HepG2 (cell line): ENCODE results near the gene TTC39C. TPM values are rescaled to one million over a fixed set of nuclear protein-coding genes. Genes with fewer than 3 reads are reported as not detected.

Experiments used
- ATAC-seq: fragments of 200-7000 bp; cut with Tn5 transposase; 3 replicates; pipeline ENCODE4 v1.9.1; 2020; ENCODE audit warnings: mild to moderate bottlenecking, moderate library complexity
- BruUV-seq: library from RNA; stranded (reverse); fragments of 400-500 nt; replicated peaks from 2 replicates; lab custom pipeline; 2021; lab: Mats Ljungman, UMichigan
- CTCF ChIA-PET: fragments of 300-600 bp; formaldehyde crosslinking; extraction: SDS; loops from one replicate; lab custom pipeline; 2021; ENCODE audit warnings: low total read pairs, inconsistent platforms, low intra/inter-chr PET ratio; lab: Yijun Ruan, JAX
- POLR2A ChIA-PET: fragments of 350-600 bp; sonication (Branson Sonifier 250); formaldehyde crosslinking; loops from one replicate; lab custom pipeline; 2020; ENCODE audit warnings: antibody characterized with exemption, inconsistent platforms; lab: Yijun Ruan, JAX
- DNase-seq: peaks from one replicate; pipeline ENCODE4 v3.0.0-alpha.2; 2015; ENCODE audit warnings: low spot score
- FAIRE-seq: peaks from 3 replicates; lab custom pipeline; 2011; peaks lifted over from hg19 to GRCh38; lab: Jason Lieb, UNC
- H2AFZ ChIP-seq: one replicate; pipeline ENCODE4 v1.6.1; 2011; ENCODE audit warnings: low read length, inconsistent platforms
- H3K27ac ChIP-seq: fragments of 300-600 bp; 3 replicates; pipeline ENCODE4 v1.8.0; 2011; ENCODE audit warnings: mixed run types, mild to moderate bottlenecking, mixed read lengths, low read length, inconsistent platforms; ENCODE audit not compliant: insufficient read depth; ENCODE audit errors: extremely low read length
- H3K27me3 ChIP-seq, 2 experiments: fragments of 200-600 bp in 1 of 2; 2 replicates in 1 of 2; 3 replicates in 1 of 2; pipeline versions ENCODE4 v1.6.0 to v1.8.0; 2011; ENCODE audit warnings: low read length in 2 of 2, mild to moderate bottlenecking in 2 of 2, moderate library complexity in 2 of 2, inconsistent platforms in 1 of 2; ENCODE audit not compliant: insufficient read depth in 2 of 2, control insufficient read depth in 1 of 2
- H3K36me3 ChIP-seq, 2 experiments: fragments of 200-600 bp in 1 of 2; replicated peaks in 1 of 2; 2 replicates in 1 of 2; 3 replicates in 1 of 2; pipeline versions ENCODE4 v1.5.1 to v1.8.0; 2011; ENCODE audit warnings: low read length in 2 of 2, inconsistent platforms in 1 of 2; ENCODE audit not compliant: insufficient read depth in 2 of 2, control insufficient read depth in 1 of 2
- H3K4me1 ChIP-seq: 2 replicates; pipeline ENCODE4 v1.5.1; 2012; ENCODE audit warnings: low read length, inconsistent platforms; ENCODE audit not compliant: insufficient read depth
- H3K4me2 ChIP-seq: 2 replicates; pipeline ENCODE4 v1.6.0; 2011; ENCODE audit warnings: low read depth, low read length, inconsistent platforms
- H3K4me3 ChIP-seq, 3 experiments: fragments of 200-600 bp in 1 of 3; sonication (generic), shearing (Covaris generic) in 1 of 3; replicated peaks in 1 of 3; 2 replicates each; pipeline ENCODE4 v1.5.1; 2011 to 2016; ENCODE audit warnings: low read length in 3 of 3, inconsistent platforms in 2 of 3, low read depth in 2 of 3, mild to moderate bottlenecking in 2 of 3, control low read depth in 1 of 3, mixed read lengths in 1 of 3; ENCODE audit not compliant: insufficient read depth in 1 of 3
- H3K79me2 ChIP-seq: one replicate; pipeline ENCODE4 v1.6.1; 2011; ENCODE audit warnings: low read length, inconsistent platforms; ENCODE audit not compliant: insufficient read depth
- H3K9ac ChIP-seq: 2 replicates; pipeline ENCODE4 v1.6.0; 2011; ENCODE audit warnings: mild to moderate bottlenecking, low read depth, low read length, inconsistent platforms; ENCODE audit not compliant: insufficient read depth
- H3K9me3 ChIP-seq: 2 replicates; pipeline ENCODE4 v1.5.1; 2012; ENCODE audit warnings: mild to moderate bottlenecking, low read length
- H4K20me1 ChIP-seq: 2 replicates; pipeline ENCODE4 v1.6.0; 2011; ENCODE audit warnings: inconsistent platforms, mild to moderate bottlenecking, low read length, moderate library complexity; ENCODE audit not compliant: insufficient read depth
- CBFB ChIP-seq: sonication (generic); formaldehyde crosslinking; IDR thresholded peaks from 2 replicates; pipeline ENCODE4 v1.4.0; 2020; ENCODE audit warnings: missing genetic modification reagents
- NFIB ChIP-seq: sonication (generic); formaldehyde crosslinking; IDR thresholded peaks from 2 replicates; pipeline ENCODE4 v1.9.0; 2021; ENCODE audit warnings: missing genetic modification reagents, mild to moderate bottlenecking, borderline replicate concordance
- RFXANK ChIP-seq: IDR thresholded peaks from 2 replicates; pipeline ENCODE4 v1.6.1; 2016
- RORA ChIP-seq: sonication (generic); formaldehyde crosslinking; IDR thresholded peaks from 2 replicates; pipeline ENCODE4 v1.5.0; 2020; ENCODE audit warnings: mild to moderate bottlenecking, missing genetic modification reagents, moderate library complexity
- SP1 ChIP-seq, 2 experiments: fragments of 450-650 bp in 1 of 2; sonication (generic) in 1 of 2; formaldehyde crosslinking in 1 of 2; IDR thresholded peaks; 2 replicates each; pipeline versions ENCODE4 v1.4.0 to v1.6.1; 2016 to 2020; ENCODE audit warnings: missing genetic modification reagents in 1 of 2
- SRSF4 ChIP-seq: fragments of 200-400 bp; formaldehyde crosslinking; IDR thresholded peaks from one replicate; pipeline ENCODE4 v1.6.1; 2018; ENCODE audit warnings: mild to moderate bottlenecking, low read depth, low read length, moderate library complexity; ENCODE audit not compliant: poor library complexity, severe bottlenecking
- SRSF9 ChIP-seq: fragments of 200-400 bp; formaldehyde crosslinking; IDR thresholded peaks from 2 replicates; pipeline ENCODE4 v1.6.1; 2018; ENCODE audit warnings: borderline replicate concordance, mild to moderate bottlenecking, low read depth, low read length; ENCODE audit not compliant: insufficient read depth, poor library complexity, severe bottlenecking
- TRIM24 ChIP-seq: sonication (generic); formaldehyde crosslinking; IDR thresholded peaks from 2 replicates; pipeline ENCODE4 v1.8.0; 2022; ENCODE audit warnings: mild to moderate bottlenecking, missing genetic modification reagents
- ZNF280D ChIP-seq: sonication (generic); formaldehyde crosslinking; IDR thresholded peaks from 2 replicates; pipeline ENCODE4 v1.5.1; 2020; ENCODE audit warnings: mild to moderate bottlenecking, missing genetic modification reagents
- ZNF713 ChIP-seq: sonication (generic); formaldehyde crosslinking; IDR thresholded peaks from 2 replicates; pipeline ENCODE4 v1.4.0; 2020; ENCODE audit warnings: mild to moderate bottlenecking, missing genetic modification reagents
- WGBS: methylation state at CpG from one replicate; pipeline ENCODE4 v1.1.6; 2017; ENCODE audit warnings: low lambda C conversion rate; 5-methylcytosine and 5-hydroxymethylcytosine counted together
- in situ Hi-C: cut with HindIII; loops from 2 replicates; pipeline ENCODE4 v1.10.0; 2017; ENCODE audit warnings: low pct_unique_long_range_greater_than_20kb; ENCODE audit not compliant: extremely low pct_ligation_motif_present
- intact Hi-C: fragments of 100-400 bp; cut with micrococcal nuclease; formaldehyde crosslinking; loops from one replicate; pipeline ENCODE4 v1.10.0; 2022; ENCODE audit not compliant: unreplicated experiment
- polyA plus RNA-seq, 8 experiments: library from polyadenylated mRNA; depleted of rRNA in 3 of 8; stranded (reverse) in 7 of 8; unstranded in 1 of 8; fragments of >200 nt; fragmentation: Illumina TruSeq in 4 of 8; extraction: Trizol in 4 of 8; gene quantifications; 2 replicates each; pipeline versions ENCODE4 v1.2.1 to v1.2.3, GENCODE V29; 2011 to 2016; ENCODE audit warnings: low read depth in 4 of 8, missing spikeins in 1 of 8, mixed read lengths in 1 of 8; ENCODE audit not compliant: insufficient read depth in 1 of 8
- total RNA-seq, 5 experiments: library from RNA; depleted of rRNA; stranded (reverse); fragments of >200 nt; fragmentation: Illumina TruSeq; extraction: Trizol; gene quantifications; 2 replicates each; pipeline ENCODE4 v1.2.3, GENCODE V29; 2016; ENCODE audit warnings: low read depth in 1 of 5
- TF ChIP-seq, protein P1 (sequence below): sonication (generic); formaldehyde crosslinking; IDR thresholded peaks from 2 replicates; pipeline ENCODE4 v1.9.0; 2022; ENCODE audit warnings: missing genetic modification reagents, mild to moderate bottlenecking, borderline replicate concordance
- TF ChIP-seq, protein P2 (sequence below): IDR thresholded peaks from 2 replicates; pipeline ENCODE4 v1.6.1; 2016; ENCODE audit warnings: missing genetic modification reagents, missing compliant biosample characterization
- TF ChIP-seq, protein P3 (sequence below): IDR thresholded peaks from 2 replicates; pipeline ENCODE4 v1.6.1; 2016

TTC39C gene
- total and polyA plus RNA-seq, 2 of the 13 experiments (the other 11 are each of a cell fraction or from before 2014, with no cell fraction given): 19.1 to 25.9 TPM

DNA sequence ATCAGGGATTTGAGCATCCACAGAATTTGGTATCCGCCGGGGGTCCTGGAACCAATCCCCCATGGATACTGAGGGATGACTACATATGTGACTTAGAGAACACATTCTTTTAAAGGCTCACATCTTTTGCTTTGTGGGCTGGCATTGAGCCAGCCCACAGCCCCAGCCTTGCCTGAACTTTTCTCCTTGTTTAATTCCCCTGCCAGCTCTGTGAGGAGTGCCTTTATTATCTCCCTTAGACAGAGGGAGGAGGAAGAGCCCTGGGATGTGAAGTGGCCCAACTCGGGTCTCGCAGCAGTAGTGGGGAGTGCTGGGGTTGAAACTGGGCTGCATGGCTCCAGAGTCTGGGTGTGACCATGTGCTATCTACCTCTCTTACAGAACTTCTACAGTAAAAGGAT is 7.6 kb downstream of the TTC39C start (continued):
- TF ChIP-seq SP1 (IDR thresholded peaks at IDR 0.05): no peak
- no peak for TF ChIP-seq SP1 (CRISPR knock-in tag; IDR thresholded peaks at IDR 0.05)
- no peak for TF ChIP-seq RORA (CRISPR knock-in tag)
- TF ChIP-seq CBFB (CRISPR knock-in tag): no peak
- TF ChIP-seq, protein P1, sequence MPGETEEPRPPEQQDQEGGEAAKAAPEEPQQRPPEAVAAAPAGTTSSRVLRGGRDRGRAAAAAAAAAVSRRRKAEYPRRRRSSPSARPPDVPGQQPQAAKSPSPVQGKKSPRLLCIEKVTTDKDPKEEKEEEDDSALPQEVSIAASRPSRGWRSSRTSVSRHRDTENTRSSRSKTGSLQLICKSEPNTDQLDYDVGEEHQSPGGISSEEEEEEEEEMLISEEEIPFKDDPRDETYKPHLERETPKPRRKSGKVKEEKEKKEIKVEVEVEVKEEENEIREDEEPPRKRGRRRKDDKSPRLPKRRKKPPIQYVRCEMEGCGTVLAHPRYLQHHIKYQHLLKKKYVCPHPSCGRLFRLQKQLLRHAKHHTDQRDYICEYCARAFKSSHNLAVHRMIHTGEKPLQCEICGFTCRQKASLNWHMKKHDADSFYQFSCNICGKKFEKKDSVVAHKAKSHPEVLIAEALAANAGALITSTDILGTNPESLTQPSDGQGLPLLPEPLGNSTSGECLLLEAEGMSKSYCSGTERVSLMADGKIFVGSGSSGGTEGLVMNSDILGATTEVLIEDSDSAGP (CRISPR knock-in tag): no peak
- no peak for TF ChIP-seq RFXANK
- TF ChIP-seq SRSF9: no peak
- TF ChIP-seq NFIB (CRISPR knock-in tag): no peak
- TF ChIP-seq, protein P2, sequence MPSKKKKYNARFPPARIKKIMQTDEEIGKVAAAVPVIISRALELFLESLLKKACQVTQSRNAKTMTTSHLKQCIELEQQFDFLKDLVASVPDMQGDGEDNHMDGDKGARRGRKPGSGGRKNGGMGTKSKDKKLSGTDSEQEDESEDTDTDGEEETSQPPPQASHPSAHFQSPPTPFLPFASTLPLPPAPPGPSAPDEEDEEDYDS: no peak
- no peak for TF ChIP-seq ZNF713
- TF ChIP-seq, protein P3, sequence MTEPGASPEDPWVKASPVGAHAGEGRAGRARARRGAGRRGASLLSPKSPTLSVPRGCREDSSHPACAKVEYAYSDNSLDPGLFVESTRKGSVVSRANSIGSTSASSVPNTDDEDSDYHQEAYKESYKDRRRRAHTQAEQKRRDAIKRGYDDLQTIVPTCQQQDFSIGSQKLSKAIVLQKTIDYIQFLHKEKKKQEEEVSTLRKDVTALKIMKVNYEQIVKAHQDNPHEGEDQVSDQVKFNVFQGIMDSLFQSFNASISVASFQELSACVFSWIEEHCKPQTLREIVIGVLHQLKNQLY (CRISPR knock-in tag): no peak

DNA sequence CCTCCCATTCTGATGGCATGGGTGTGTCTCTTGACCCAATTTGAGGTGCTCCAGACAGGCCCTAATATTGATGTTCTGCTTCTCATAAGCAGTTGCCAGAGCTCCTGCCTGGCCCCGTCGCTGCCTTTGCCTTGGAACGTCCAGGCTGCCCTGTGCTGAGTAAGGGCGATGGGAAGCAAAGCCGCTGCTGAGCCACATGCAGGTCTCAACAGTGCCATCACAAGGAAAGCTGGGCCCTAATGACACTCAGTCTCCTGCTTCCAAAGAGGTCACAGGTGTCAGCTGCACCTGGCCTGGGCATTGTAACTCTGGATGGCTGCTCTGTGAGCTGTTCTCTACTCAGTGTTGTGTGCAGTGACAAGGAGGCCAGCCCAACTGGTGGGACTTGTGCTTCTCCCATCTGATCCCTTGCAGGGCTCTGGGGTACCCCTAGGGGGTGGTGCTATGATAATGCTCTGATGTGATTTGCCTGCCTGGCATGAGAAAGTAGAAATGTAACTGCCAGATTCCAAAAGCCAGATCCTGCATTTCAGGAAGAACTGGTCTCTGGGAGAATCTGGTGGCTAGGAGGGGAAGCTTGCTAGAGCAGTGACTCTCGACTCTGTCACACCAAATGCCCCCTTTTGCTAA is 8.7 kb downstream of the TTC39C start:
- CTCF ChIA-PET: no interaction called here
- TF ChIP-seq SRSF4: no peak
- no peak for TF ChIP-seq TRIM24
- no peak for TF ChIP-seq ZNF280D (CRISPR knock-in tag)

More for the DNA sequence above, 8.7 kb downstream of the TTC39C start:
- POLR2A ChIA-PET: no interaction called here
- in situ Hi-C loops: no loop called here
- Histone ChIP-seq H3K4me2 (no peak overlapping the region), H3K9ac (no peak overlapping the region), H3K9me3 (no peaks in the 10 kb centered on the region), H3K4me3 (no peak overlapping the region), H3K79me2 (no peaks in the 10 kb centered on the region), H2AFZ (no peak overlapping the region), H4K20me1 (no peaks in the 10 kb centered on the region), H3K36me3 (no peaks in the 10 kb centered on the region), H3K4me1 (no peaks in the 10 kb centered on the region), H3K27me3 (no peaks in the 10 kb centered on the region), H3K27ac (no peak overlapping the region)
- FAIRE-seq (no peak), DNase-seq (peak; percentile 9), ATAC-seq (peak; percentile 81)
- no TSS peak for BruUV-seq
- intact Hi-C loops: no loop called here
- 87% methylated on average over 1 of the region's 6 CpGs for WGBS
